Heart left ventricle (tissue), 13 donors: ENCODE data around the gene ZCCHC4.

Experiments used
- POLR2A ChIP-seq, 2 donors: fragments of 450-650 bp; IDR thresholded peaks; one replicate each; pipeline ENCODE4 v1.6.1; 2017; ENCODE audit warnings: antibody characterized with exemption in 2 of 2, mild to moderate bottlenecking in 2 of 2, moderate library complexity in 2 of 2
- TF ChIP-seq, protein P1 (sequence below), 12 donors: fragments of 200-600 bp; sonication (generic) in 4 of 12; IDR thresholded peaks; one replicate each; pipeline versions ENCODE4 v1.5.0 to v1.8.0; 2018 to 2022; ENCODE audit warnings: antibody characterized with exemption in 12 of 12, mild to moderate bottlenecking in 5 of 12
- donor health status: ischemic (EF 13 %, LVEDD 7.1; RV severe dilation, severe dysfunction).
- donor health status: DM: no; HTN: yes; CAD: no.
- donor health status: DM: no; HTN: no; CAD: no.
- donor health status: ischemic (EF 25% LVEDD 6.9; RV normal size, moderate dysfunction).
- donor health status: ischemic (EF 25% LVEDD 5.7; RV mildly dilated, moderate dysfunction).
- donor health status: ischemic (EF 35%, LVEDD 5.7; RV mildly dilated, moderate dysfunction).
- donor health status: nonischemic (EF 11% LVEDD 7.7; RV severe dilation, severe dysfunction).
- donor health status: DM: yes; HTN: yes; CAD: no.
- donor health status: PGD.
- donor health status: ischemic (EF 29% LVEDD 5.4; RV normal size, mild dysfunction).
- donor health status: nonischemic (EF 23%, LVEDD 6.1; RV moderate dilation, normal function).

DNA sequence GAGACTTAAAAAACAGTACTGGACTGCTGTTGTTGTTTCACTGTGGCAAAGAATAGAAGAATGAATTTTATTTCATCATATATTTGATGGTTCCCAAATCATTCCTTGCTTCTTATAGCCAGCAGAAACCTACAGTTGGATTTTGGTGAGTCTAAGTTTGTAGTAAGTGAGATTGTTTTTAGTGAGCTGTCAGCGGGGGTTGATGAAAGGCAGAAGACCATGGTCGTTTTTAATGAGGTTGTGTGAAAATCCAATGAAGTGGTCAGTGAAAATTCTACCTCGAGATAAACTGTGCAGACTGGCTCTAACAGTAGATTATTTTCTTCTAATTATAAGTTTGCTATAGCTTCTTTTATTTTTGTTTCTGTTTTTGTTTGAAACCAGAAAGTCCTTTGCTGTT is 100.7 kb downstream of the ZCCHC4 start:
- TF ChIP-seq, protein P1, sequence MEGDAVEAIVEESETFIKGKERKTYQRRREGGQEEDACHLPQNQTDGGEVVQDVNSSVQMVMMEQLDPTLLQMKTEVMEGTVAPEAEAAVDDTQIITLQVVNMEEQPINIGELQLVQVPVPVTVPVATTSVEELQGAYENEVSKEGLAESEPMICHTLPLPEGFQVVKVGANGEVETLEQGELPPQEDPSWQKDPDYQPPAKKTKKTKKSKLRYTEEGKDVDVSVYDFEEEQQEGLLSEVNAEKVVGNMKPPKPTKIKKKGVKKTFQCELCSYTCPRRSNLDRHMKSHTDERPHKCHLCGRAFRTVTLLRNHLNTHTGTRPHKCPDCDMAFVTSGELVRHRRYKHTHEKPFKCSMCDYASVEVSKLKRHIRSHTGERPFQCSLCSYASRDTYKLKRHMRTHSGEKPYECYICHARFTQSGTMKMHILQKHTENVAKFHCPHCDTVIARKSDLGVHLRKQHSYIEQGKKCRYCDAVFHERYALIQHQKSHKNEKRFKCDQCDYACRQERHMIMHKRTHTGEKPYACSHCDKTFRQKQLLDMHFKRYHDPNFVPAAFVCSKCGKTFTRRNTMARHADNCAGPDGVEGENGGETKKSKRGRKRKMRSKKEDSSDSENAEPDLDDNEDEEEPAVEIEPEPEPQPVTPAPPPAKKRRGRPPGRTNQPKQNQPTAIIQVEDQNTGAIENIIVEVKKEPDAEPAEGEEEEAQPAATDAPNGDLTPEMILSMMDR (IDR thresholded peaks at IDR 0.05), result no peak
- no peak for TF ChIP-seq POLR2A (IDR thresholded peaks at IDR 0.05)
